ENCODE data around the gene EXOC2.
"Not testable (repeated sequence)": the region's sequence is repeated elsewhere in the genome, so short reads cannot be mapped to it uniquely, and the experiment has no call there.

Gene EXOC2

GRCh38 chr6:709471-710056, 16.6 kb upstream of the EXOC2 start:
- no peak for DNase-seq (ENCODE audit: low read depth)

DNA sequence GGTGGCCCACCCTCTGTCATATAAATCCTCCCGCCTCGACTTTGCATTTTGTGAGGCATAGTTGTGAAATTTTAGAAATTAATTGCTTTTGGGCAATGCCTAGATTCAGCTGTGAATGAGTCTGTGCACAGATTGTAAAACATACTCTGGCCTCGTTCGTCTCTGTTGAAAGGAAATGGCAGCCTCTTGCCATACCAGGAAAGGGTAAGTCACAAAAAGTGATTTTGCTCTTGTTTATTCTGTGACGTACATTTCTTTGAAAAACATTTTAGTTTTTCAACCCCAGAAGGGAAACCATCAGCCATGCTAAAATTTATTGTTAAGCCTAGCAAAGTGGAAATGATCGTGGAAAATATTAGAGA, 15.3 kb upstream of the EXOC2 start:
- no peak for DNase-seq (ENCODE audit: low read depth)

DNA sequence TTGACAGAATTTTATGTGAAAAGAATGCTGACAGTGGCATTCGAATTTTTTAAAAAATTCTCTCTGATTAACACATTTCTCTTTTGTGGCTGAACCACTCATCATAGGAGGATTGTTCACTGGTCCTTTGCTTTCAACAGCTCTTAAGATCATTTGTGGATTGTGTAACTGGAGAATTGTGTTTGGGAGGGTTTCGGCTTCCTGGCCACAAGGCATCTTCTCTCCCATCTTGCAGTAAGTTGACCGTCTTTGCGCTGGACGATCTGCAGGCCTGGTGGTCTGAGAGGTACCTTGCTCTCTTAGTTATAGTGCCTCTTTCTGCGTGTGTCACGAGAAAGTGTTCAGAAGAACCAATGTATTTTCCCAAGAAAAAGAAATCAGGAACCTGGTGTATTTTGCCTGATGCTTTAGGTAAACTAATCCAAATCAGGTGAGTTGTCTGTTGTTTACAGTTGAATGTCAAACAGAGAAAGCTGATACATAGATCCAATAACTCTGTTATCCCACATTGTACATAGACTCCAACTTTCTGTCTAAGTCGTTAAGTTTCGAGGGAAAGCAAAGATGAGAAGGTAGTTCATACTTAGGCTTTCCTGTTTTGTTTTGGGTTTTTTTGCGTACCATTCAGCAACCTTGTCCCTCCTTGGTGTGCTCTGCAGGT, 14.8 kb upstream of the EXOC2 start:
- no peak for DNase-seq (ENCODE audit: low read depth)

- no peak for DNase-seq (ENCODE audit: low read depth)
These were observed 14.0 kb upstream of the EXOC2 start for GRCh38 chr6:706819-707381.

DNA sequence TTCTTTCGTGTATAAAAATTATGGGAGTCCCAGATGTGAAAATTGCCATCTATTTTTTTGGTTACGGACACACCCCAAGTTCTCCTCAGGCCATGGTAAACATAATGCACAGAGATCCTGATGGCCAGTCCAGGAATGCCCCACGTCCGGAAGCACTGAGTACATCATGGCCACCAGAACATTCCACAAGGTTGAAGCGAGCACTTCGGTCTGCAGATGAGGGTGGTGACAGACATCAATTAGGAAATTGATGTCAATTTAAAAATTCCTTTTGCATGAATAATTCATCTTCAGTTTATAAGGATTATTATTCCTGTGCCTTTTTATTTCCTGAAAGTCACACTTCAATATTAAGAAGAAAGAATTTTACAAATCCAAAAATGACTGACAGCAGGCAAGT, 13.2 kb upstream of the EXOC2 start:
- no peak for DNase-seq (ENCODE audit: low read depth)

DNA sequence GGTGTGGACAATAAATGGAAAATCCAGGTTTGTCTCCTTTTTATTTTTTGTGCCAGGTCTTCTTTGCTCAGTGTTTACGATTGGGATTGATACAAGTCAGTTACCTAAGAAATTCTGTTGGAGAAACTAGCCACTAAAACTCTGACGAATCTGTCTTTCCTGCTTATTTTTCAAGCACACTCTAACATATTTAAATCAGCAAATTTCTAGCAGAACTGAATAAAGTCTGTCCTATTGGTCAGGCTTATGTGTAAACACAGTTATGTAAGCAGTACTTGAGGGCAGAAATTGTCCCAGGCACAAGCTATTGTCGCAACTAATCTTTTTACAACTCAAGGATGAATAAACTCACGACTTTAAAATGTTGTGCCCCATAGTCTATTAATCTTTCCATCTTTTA, 12.1 kb upstream of the EXOC2 start:
- no peak for DNase-seq (ENCODE audit: low read depth)

DNA sequence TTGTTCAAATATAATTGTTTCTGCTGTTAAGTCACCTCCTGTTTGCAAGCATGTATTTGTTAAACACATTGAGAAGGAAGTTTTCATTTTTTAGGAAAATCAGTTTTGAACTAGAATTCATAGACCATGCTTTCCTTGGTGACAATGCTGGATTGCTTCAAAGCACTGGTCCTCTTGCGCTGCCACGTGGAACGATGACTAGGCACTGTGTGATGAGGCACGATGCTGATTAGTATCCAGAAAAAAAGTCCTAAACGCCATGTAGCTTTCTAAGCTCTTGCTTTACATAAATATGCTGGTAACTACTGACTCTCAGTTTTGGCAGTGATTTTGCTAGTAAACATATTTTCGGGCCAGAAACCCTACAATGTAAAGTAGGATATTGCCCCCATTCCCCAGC, 11.1 kb upstream of the EXOC2 start:
- DNase-seq (ENCODE audit: low read depth): no peak

DNA sequence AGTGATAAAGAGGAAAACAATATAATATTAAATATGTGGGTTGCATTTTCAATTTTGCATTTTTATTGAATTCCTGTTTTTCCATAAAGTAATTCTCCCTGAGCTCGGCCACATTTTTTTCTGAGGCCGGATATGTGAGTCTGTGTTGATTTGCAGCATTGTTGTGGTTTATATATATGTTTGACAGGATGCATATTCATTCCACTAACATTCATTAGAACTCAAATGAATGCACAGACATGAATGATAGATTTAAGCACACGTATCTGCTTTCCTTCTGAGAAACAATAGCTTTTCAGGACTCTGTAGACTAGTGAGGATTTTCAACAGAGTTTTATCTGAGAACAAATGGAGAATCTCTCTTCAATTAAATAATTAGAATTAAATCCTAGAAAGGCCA, 10.6 kb upstream of the EXOC2 start:
- DNase-seq (ENCODE audit: low read depth): no peak

GRCh38 chr6:701700-702479, 9.0 kb upstream of the EXOC2 start:
- DNase-seq (ENCODE audit: low read depth): no peak

DNA sequence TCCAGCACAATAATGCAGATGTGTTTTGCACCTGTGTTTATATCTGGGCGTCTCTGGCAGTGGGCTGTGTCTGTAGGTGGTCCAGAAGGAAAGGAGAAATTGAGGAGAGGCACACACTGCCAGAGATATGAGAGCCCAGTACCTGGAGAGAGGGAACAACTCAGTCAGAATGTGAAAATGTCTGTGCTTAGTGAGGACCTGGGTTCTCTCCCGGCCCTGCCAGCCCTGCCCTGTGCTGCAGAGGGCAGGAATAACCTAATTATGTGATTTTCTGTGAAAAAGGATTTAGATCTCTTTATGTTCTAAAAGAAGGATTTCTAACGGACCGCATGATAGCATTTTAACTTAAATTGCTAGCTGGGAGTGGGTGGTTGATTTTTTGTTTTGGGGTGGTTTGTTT, 8.3 kb upstream of the EXOC2 start:
- no peak for DNase-seq (ENCODE audit: low read depth)

DNA sequence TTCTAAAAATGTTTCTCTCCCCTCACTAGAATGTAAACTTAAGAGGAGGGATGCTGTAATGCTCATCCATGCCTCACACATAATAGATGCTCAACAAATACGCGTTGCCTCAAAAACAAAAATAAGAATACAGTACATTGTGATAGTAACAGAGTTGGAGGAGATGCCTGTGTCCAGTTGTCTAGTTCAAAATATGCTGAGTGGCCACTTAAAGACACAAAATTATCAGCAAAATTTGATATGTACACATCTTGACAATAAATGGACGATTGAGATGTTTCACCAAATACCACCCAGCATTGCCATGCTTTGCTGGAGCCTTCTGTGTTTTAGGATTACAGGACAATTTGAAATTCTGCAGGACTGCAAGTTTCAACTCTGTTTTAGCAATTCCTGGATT, 7.6 kb upstream of the EXOC2 start:
- DNase-seq (ENCODE audit: low read depth): no peak

DNA sequence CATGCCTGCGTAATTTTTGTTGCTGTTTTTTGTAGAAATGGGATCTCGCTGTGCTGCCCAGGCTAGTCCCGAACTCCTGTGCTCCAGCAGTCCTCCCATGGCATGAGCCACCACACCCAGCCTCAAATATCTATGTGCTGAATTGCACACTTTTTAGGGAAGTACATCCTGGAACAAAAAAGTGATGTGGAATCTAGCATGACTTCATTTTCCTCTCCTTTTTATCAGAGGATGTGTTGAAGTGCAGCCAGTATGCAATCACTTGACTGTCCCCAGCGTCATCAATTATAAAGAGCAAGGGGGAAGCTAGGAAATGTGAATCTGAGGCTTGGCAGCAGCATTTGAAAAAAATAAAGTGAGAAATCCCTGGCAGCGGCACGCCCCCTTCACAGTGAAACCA, 6.4 kb upstream of the EXOC2 start:
- no peak for DNase-seq (ENCODE audit: low read depth)

- not testable (repeated sequence) for DNase-seq (ENCODE audit: low read depth)
These were observed 1.6 kb upstream of the EXOC2 start for GRCh38 chr6:694431-695126.

DNA sequence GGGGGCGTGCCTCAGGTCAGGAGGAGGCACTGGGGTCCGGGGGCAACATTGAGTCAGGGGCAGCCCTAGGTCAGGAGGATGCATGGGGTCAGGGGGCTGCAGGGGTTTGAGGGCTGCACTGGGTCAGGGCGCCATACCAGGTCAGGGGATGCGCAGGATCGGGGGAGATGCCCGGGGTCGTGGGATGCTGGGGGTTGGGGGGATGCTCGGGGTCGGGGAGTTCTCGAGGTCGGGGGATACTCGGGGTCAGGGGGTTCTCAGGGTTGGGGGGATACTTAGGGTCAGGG, 727 bp upstream of the EXOC2 start:
- DNase-seq (ENCODE audit: low read depth): no peak

GRCh38 chr6:692356-692851, 535 bp downstream of the EXOC2 start:
- DNase-seq (ENCODE audit: low read depth): peak; percentile 74

DNA sequence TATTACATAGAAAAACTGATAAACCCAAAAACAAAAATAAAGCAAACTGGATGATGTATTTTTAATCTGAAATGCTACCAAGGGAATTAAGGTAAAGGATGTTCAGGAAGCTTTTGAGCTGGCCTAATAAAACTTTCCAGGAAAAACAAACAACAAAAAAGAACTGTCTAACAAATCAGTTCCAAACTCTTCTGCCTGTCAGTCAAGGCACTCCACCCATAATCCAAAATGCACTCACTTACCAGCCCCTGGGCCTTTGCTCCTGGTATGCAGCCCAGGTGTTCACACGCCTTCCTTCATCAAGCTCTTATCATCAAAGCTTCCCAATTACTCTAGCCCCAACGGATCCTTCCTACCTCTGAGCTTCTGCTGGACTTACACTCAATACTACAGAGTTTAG, 3.7 kb downstream of the EXOC2 start:
- DNase-seq (ENCODE audit: low read depth): no peak

- no peak for DNase-seq (ENCODE audit: low read depth)
These were observed 6.4 kb downstream of the EXOC2 start for GRCh38 chr6:686497-686896.

DNA sequence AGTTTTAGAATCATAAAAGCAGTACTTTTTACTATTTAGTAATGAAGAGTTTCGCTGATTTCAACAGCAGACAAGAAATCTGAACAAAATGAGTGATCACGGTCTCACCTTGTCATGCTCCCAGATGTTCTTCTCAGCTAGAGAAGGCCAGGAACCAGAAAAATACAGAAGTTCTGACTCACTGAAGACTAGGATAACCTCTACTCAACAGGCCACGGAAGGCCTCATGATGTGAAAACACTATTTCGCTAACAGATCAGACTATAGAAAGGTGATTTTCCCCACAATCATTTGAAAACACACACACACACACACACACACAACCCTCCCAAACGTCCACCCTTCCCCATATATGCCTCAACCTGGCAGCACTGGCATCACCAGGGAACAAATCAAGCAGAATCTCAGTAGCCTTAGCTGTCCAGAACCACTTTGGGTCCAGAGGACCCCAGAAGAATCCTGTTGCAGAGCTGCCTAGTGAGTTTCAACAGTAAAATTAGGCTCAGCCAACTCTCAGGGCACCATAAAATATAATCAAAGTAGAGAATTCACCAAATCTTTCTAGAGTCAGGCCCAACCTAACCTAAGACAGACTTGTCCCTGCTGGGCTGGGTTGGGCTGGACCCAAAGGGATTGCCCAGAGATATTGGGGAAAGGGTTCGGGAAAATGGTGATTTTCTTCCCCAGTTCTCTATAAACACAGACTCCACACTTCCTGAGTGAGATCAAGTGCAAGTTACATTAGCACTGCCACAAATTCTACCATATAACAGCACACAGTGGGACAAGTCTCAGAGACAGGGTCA, 7.9 kb downstream of the EXOC2 start:
- DNase-seq (ENCODE audit: low read depth): no peak

GRCh38 chr6:683742-684440, 9.0 kb downstream of the EXOC2 start:
- DNase-seq (ENCODE audit: low read depth): no peak

DNA sequence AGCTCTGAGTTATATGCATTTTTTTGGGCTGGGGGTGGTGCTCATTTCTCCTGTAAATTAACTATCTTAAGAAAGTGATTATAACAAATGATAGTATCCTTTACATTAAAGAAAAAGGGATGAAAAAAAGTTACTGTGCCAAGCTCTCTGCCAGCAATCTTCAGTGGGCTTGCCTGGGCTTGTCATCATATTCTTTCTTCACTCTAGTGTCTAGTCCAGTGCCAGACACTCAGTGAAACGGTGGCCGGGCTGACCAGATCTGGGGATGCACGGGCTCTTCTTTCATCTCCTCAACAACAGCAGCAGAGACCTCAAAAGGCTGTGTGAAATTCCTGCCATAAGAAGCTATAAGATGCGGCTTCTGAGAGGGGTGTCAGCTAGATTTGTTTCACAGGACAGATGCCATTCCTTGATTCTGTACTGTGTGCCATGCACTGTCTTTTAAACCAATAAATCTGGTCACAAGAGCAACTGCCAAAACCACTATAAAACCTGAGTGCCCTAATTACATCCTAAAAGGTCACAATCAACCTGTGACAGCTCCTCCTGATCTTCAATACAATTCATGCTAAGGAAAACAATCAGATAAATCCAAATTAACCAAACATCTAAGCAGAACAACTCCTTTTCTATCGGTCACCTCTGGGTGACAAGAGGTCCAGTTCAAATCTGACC, 12.1 kb downstream of the EXOC2 start:
- DNase-seq (ENCODE audit: low read depth): no peak

DNA sequence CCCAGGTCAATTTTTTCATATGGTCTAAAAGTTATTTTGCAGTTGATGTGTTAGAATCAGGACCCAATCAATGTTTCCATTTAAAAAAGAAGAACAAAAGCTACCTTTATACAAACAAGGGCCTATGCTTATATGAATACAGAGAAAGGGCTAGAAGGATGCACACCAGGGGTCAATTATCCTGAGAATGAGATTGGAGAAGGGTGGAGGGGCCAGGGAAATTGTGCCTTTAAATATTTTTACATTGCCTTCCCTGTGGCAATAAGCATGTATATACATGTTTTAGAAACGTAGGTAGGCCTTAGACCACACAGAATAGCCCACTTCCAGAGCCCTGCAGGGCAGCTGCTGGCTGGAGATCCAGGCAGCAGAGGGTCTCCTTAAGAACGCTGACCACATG, 12.7 kb downstream of the EXOC2 start:
- DNase-seq (ENCODE audit: low read depth): no peak

Data from activated T-cell treated with anti-CD3 and anti-CD28 coated beads for 48 hours (primary cell).